ENCODE results near the gene NKX1-2. TPM values are rescaled to one million over a fixed set of nuclear protein-coding genes. Genes with fewer than 3 reads are reported as not detected.

NKX1-2 gene
- polyA plus RNA-seq, 2 of the 4 experiments (the other 2 are of a cell fraction) = 0.08 to 0.16 TPM

DNA sequence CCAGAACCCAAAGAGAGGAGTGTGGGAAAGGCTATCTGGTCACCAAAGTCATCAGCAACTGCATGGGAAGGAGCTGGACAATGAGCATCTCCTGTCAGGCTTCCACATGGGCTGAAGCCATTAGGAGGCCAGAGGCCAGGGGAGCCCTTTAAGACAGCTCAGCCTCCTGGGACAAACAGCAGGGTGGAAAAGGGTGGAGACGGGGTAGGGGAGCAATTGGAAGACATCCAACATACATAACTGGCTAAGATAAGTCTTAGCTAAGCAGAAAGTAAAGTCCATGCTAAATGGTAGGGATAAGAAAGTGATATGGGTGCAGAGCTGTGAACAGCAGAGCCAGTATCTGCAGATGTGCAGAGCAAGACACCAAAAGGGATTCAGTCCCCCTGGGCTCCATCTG is 29.6 kb downstream of the NKX1-2 start:
- CTCF ChIA-PET = interaction anchor here (0.6 to 2.1 kb wide), 4 partner anchors 31 to 1257 kb away, joined by 3 to 7 read pairs (median 5); no protein-coding TSS in a partner anchor
- Histone ChIP-seq H3K27ac (no peak overlapping the region), H3K4me3 (no peak overlapping the region), H3K9me3 (no peaks in the 10 kb centered on the region), H3K4me1 (peaks cover 21% of the 10 kb centered on the region), H3K4me2 (no peak overlapping the region)
- no peak for ATAC-seq
- no peak for DNase-seq (ENCODE audit: low read depth in 1 of 2, low spot score in 1 of 2)
- POLR2A ChIA-PET = interaction anchor here (1.3 kb wide), 1 partner anchor 15 kb away, joined by 4 read pairs; no protein-coding TSS in a partner anchor
- FAIRE-seq = no peak
- WGBS (ENCODE audit: missing lambda C conversion rate) = 27% methylated on average over 1 of the region's 1 CpG
- TF ChIP-seq HOXA7 (CRISPR knock-in tag; IDR thresholded peaks at IDR 0.05) = no peak
- TF ChIP-seq FOSL2 (IDR thresholded peaks at IDR 0.05) = no peak
- TF ChIP-seq FOSL2 (CRISPR knock-in tag; IDR thresholded peaks at IDR 0.05) = no peak
- TF ChIP-seq FOSB (CRISPR knock-in tag; IDR thresholded peaks at IDR 0.05) = no peak
- TF ChIP-seq FOXS1 (CRISPR knock-in tag; IDR thresholded peaks at IDR 0.05) = no peak
- no peak for TF ChIP-seq CEBPB (IDR thresholded peaks at IDR 0.05)
- TF ChIP-seq CBX2 (IDR thresholded peaks at IDR 0.05; ENCODE audit: borderline replicate concordance, low read depth) = no peak
- TF ChIP-seq HMGXB4 (CRISPR knock-in tag; IDR thresholded peaks at IDR 0.05; ENCODE audit: borderline replicate concordance) = no peak
- no peak for TF ChIP-seq ZNF302 (CRISPR knock-in tag; IDR thresholded peaks at IDR 0.05)
- no peak for TF ChIP-seq POLR2A (IDR thresholded peaks at IDR 0.05; ENCODE audit: low read length)

DNA sequence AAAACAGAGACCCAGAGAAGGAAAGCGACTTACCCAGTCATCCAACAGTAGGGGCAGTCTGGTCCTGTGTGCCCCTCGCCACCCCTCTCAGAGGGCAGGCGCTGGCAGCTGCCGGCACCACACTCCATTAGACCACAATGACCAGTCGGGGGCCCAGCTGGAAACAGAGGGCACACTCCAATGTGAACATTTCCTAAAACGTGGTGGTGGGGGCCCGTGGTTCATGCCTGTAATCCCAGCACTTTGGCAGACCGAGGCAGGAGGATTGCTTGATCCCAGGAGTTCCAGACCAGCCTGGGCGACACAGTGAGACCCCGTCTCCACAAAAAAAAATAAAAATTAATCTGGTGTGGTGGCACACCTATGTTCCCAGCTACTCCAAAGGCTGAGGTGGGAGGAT is 30.2 kb downstream of the NKX1-2 start:
- Histone ChIP-seq H3K4me1 (peaks cover 21% of the 10 kb centered on the region), H3K4me2 (peak overlapping the region; percentile 86), H3K4me3 (peak overlapping the region; percentile 85), H3K9me3 (no peaks in the 10 kb centered on the region), H3K27ac (peak overlapping the region in 1 of 2 experiments; percentile 76; a peak in 2 of 6 replicates)
- POLR2A ChIA-PET = interaction anchor here (0.7 to 2.7 kb wide), 4 partner anchors 15 to 76 kb away, joined by 3 to 12 read pairs (median 4); partner anchors contain the start of gene LHPP
- CTCF ChIA-PET = interaction anchor here (0.6 to 2.1 kb wide), 4 partner anchors 11 to 1257 kb away, joined by 3 to 7 read pairs (median 4); no protein-coding TSS in a partner anchor
- no peak for DNase-seq (ENCODE audit: low read depth in 1 of 2, low spot score in 1 of 2)
- ATAC-seq = no peak
- 83% methylated on average over 10 of the region's 10 CpGs for WGBS (ENCODE audit: missing lambda C conversion rate)
- no peak for FAIRE-seq
- no peak for TF ChIP-seq HEYL (CRISPR knock-in tag; IDR thresholded peaks at IDR 0.05)
- TF ChIP-seq PBX3 (IDR thresholded peaks at IDR 0.05) = no peak
- no peak for TF ChIP-seq FOSB (CRISPR knock-in tag; IDR thresholded peaks at IDR 0.05)
- TF ChIP-seq RNF2 (IDR thresholded peaks at IDR 0.05; ENCODE audit: borderline replicate concordance, low read depth) = no peak
- no peak for TF ChIP-seq MAX (IDR thresholded peaks at IDR 0.05)
- no peak for TF ChIP-seq ESRRA (IDR thresholded peaks at IDR 0.05; ENCODE audit: borderline replicate concordance, low read length)
- TF ChIP-seq CTCF (IDR thresholded peaks at IDR 0.05) = no peak
- no peak for TF ChIP-seq E2F6 (IDR thresholded peaks at IDR 0.05; ENCODE audit: borderline replicate concordance, low read depth)
- no peak for TF ChIP-seq ZNF302 (CRISPR knock-in tag; IDR thresholded peaks at IDR 0.05)
- TF ChIP-seq ZC3H11A (IDR thresholded peaks at IDR 0.05) = no peak
- TF ChIP-seq RAD21 (conservative IDR thresholded peaks at IDR 0.05 in 1 of 2, IDR thresholded peaks at IDR 0.05 in 1 of 2) = no peak
- no peak for TF ChIP-seq MAFK (IDR thresholded peaks at IDR 0.05; ENCODE audit: partially characterized antibody)
- no peak for TF ChIP-seq NFE2L2 (conservative IDR thresholded peaks at IDR 0.05; ENCODE audit: low read length)
- no peak for TF ChIP-seq EHF (CRISPR knock-in tag; IDR thresholded peaks at IDR 0.05)
- no peak for TF ChIP-seq JUNB (IDR thresholded peaks at IDR 0.05)
- TF ChIP-seq HMGXB4 (CRISPR knock-in tag; IDR thresholded peaks at IDR 0.05; ENCODE audit: borderline replicate concordance) = no peak
- TF ChIP-seq HOXB13 (CRISPR knock-in tag; IDR thresholded peaks at IDR 0.05; ENCODE audit: low read depth) = no peak
- no peak for TF ChIP-seq REST (IDR thresholded peaks at IDR 0.05)
- no peak for TF ChIP-seq NPAS2 (CRISPR knock-in tag; IDR thresholded peaks at IDR 0.05; ENCODE audit: borderline replicate concordance)
